IMR-90 (cell line): ENCODE measurements around the gene FOXK1. TPM values are rescaled to one million over a fixed set of nuclear protein-coding genes. Genes with fewer than 3 reads are reported as not detected.

ENCODE experiments used
- ATAC-seq: fragments of 200-7000 bp; cut with Tn5 transposase; 2 replicates; pipeline ENCODE4 v1.9.1; 2020; ENCODE audit warnings: low read depth, mild to moderate bottlenecking, moderate library complexity
- BruUV-seq: library from RNA; stranded (reverse); fragments of 400-500 nt; replicated peaks from 2 replicates; lab custom pipeline; 2021; lab: Mats Ljungman, UMichigan
- CTCF ChIA-PET: fragments of 300-600 bp; formaldehyde crosslinking; extraction: SDS; loops from one replicate; lab custom pipeline; 2021; ENCODE audit warnings: antibody characterized with exemption; lab: Yijun Ruan, JAX
- POLR2A ChIA-PET: fragments of 300-600 bp; sonication (Branson Sonifier 250); formaldehyde crosslinking; loops from one replicate; lab custom pipeline; 2022; ENCODE audit warnings: antibody characterized with exemption; ENCODE audit not compliant: unreplicated experiment; lab: Charles Lee
- DNase-seq: peaks from one replicate; pipeline ENCODE4 v3.0.0; 2013
- H2AFZ ChIP-seq: replicated peaks from 2 replicates; pipeline ENCODE3; 2013; ENCODE audit warnings: low read length, mild to moderate bottlenecking; ENCODE audit not compliant: poor library complexity
- H2AK5ac ChIP-seq: 2 replicates; pipeline ENCODE4 v1.6.1; 2013; ENCODE audit warnings: low read depth, low read length, inconsistent platforms
- H2AK9ac ChIP-seq: replicated peaks from 2 replicates; pipeline ENCODE3; 2013; ENCODE audit warnings: mild to moderate bottlenecking, low read depth, low read length, moderate library complexity; ENCODE audit not compliant: poor library complexity
- H2BK120ac ChIP-seq: 2 replicates; pipeline ENCODE4 v1.6.1; 2013; ENCODE audit warnings: low read depth, low read length, inconsistent platforms
- H2BK15ac ChIP-seq: 3 replicates; pipeline ENCODE4 v1.6.1; 2013; ENCODE audit warnings: low read depth, low read length, inconsistent platforms
- H2BK20ac ChIP-seq: 2 replicates; pipeline ENCODE4 v1.6.1; 2013; ENCODE audit warnings: low read depth, mild to moderate bottlenecking, inconsistent platforms, low read length, moderate library complexity
- H2BK5ac ChIP-seq: 2 replicates; pipeline ENCODE4 v1.6.1; 2013; ENCODE audit warnings: mild to moderate bottlenecking, low read depth, low read length, inconsistent platforms; ENCODE audit not compliant: poor library complexity, severe bottlenecking
- H3K14ac ChIP-seq: replicated peaks from 2 replicates; pipeline ENCODE4 v1.6.1; 2013; ENCODE audit warnings: low read depth, low read length, inconsistent platforms
- H3K18ac ChIP-seq: 2 replicates; pipeline ENCODE4 v1.6.1; 2013; ENCODE audit warnings: low read depth, low read length, control low read depth
- H3K23ac ChIP-seq: 2 replicates; pipeline ENCODE4 v1.6.1; 2013; ENCODE audit warnings: low read depth, low read length, inconsistent platforms
- H3K27ac ChIP-seq: 2 replicates; pipeline ENCODE4 v1.5.1; 2013; ENCODE audit warnings: mild to moderate bottlenecking, control low read depth, low read length; ENCODE audit not compliant: insufficient read depth
- H3K27me3 ChIP-seq: 2 replicates; pipeline ENCODE4 v1.6.1; 2013; ENCODE audit warnings: low read length; ENCODE audit not compliant: control insufficient read depth, insufficient read depth
- H3K36me3 ChIP-seq: 2 replicates; pipeline ENCODE4 v1.6.1; 2013; ENCODE audit warnings: low read length, mixed read lengths; ENCODE audit not compliant: control insufficient read depth, insufficient read depth
- H3K4ac ChIP-seq: 2 replicates; pipeline ENCODE4 v1.6.1; 2013; ENCODE audit warnings: low read depth, low read length, inconsistent platforms
- H3K4me1 ChIP-seq: 2 replicates; pipeline ENCODE4 v1.6.1; 2013; ENCODE audit warnings: low read length, mixed read lengths; ENCODE audit not compliant: control insufficient read depth, insufficient read depth
- H3K4me2 ChIP-seq: 2 replicates; pipeline ENCODE4 v1.6.1; 2013; ENCODE audit warnings: low read depth, mild to moderate bottlenecking, control low read depth, low read length, moderate library complexity
- H3K4me3 ChIP-seq: 2 replicates; pipeline ENCODE4 v1.5.1; 2013; ENCODE audit warnings: low read depth, mild to moderate bottlenecking, control low read depth, low read length, moderate library complexity; ENCODE audit not compliant: insufficient read depth
- H3K56ac ChIP-seq: 2 replicates; pipeline ENCODE4 v1.6.1; 2013; ENCODE audit warnings: low read length, inconsistent platforms; ENCODE audit not compliant: insufficient read depth; ENCODE audit errors: extremely low read depth
- H3K79me1 ChIP-seq, 2 experiments: 2 replicates each; pipeline ENCODE4 v1.6.1; 2013; ENCODE audit warnings: low read length in 2 of 2, inconsistent platforms in 1 of 2, low read depth in 1 of 2
- H3K9ac ChIP-seq: 2 replicates; pipeline ENCODE4 v1.6.1; 2013; ENCODE audit warnings: low read depth, low read length, control low read depth
- H3K9me1 ChIP-seq: 2 replicates; pipeline ENCODE4 v1.6.1; 2013; ENCODE audit warnings: low read length, inconsistent platforms; ENCODE audit not compliant: insufficient read depth
- H3K9me3 ChIP-seq: 2 replicates; pipeline ENCODE4 v1.6.1; 2013; ENCODE audit warnings: low read length; ENCODE audit not compliant: control insufficient read depth, insufficient read depth
- H4K20me1 ChIP-seq: 2 replicates; pipeline ENCODE4 v1.6.1; 2013; ENCODE audit warnings: low read length, inconsistent platforms; ENCODE audit not compliant: insufficient read depth
- H4K5ac ChIP-seq: 2 replicates; pipeline ENCODE4 v1.6.1; 2013; ENCODE audit warnings: mild to moderate bottlenecking, low read depth, low read length, control low read depth
- H4K8ac ChIP-seq, 2 experiments: 2 replicates each; pipeline ENCODE4 v1.6.1; 2013; ENCODE audit warnings: low read depth in 2 of 2, low read length in 2 of 2, control low read depth in 1 of 2, inconsistent platforms in 1 of 2
- H4K91ac ChIP-seq: 2 replicates; pipeline ENCODE4 v1.6.1; 2013; ENCODE audit warnings: low read depth, low read length, inconsistent platforms; ENCODE audit not compliant: insufficient read depth
- BHLHE40 ChIP-seq: fragments of 150-350 bp; IDR thresholded peaks from 2 replicates; pipeline ENCODE4 v1.6.1; 2016; ENCODE audit warnings: mild to moderate bottlenecking, low read depth, low read length
- CEBPB ChIP-seq: IDR thresholded peaks from 2 replicates; pipeline ENCODE4 v1.6.1; 2012; ENCODE audit warnings: low read depth, low read length, improper control_type of control experiment
- CHD1 ChIP-seq: IDR thresholded peaks from 2 replicates; pipeline ENCODE4 v1.6.1; 2012; ENCODE audit warnings: low read depth, low read length, improper control_type of control experiment
- FOS ChIP-seq: fragments of 150-350 bp; IDR thresholded peaks from 2 replicates; pipeline ENCODE4 v1.6.1; 2016; ENCODE audit warnings: low read depth, low read length
- MAFK ChIP-seq: IDR thresholded peaks from 2 replicates; pipeline ENCODE4 v1.6.1; 2012; ENCODE audit warnings: low read depth, low read length, improper control_type of control experiment
- MAZ ChIP-seq: IDR thresholded peaks from 2 replicates; pipeline ENCODE4 v1.6.1; 2012; ENCODE audit warnings: low read depth, mild to moderate bottlenecking, low read length, improper control_type of control experiment, moderate library complexity, borderline replicate concordance
- MXI1 ChIP-seq: IDR thresholded peaks from 2 replicates; pipeline ENCODE4 v1.6.1; 2012; ENCODE audit warnings: low read depth, mild to moderate bottlenecking, low read length, moderate library complexity, borderline replicate concordance
- NFE2L2 ChIP-seq: fragments of 150-350 bp; IDR thresholded peaks from 2 replicates; pipeline ENCODE4 v1.6.1; 2016; ENCODE audit warnings: low read depth, mild to moderate bottlenecking, low read length
- POLR2A ChIP-seq: IDR thresholded peaks from 2 replicates; pipeline ENCODE4 v1.6.1; 2012; ENCODE audit warnings: mild to moderate bottlenecking, low read depth, low read length
- RAD21 ChIP-seq: IDR thresholded peaks from 2 replicates; pipeline ENCODE4 v1.6.1; 2012; ENCODE audit warnings: low read length, improper control_type of control experiment
- RCOR1 ChIP-seq: IDR thresholded peaks from 2 replicates; pipeline ENCODE4 v1.6.1; 2012; ENCODE audit warnings: mild to moderate bottlenecking, low read length, improper control_type of control experiment; ENCODE audit not compliant: insufficient replicate concordance
- RFX5 ChIP-seq: IDR thresholded peaks from 2 replicates; pipeline ENCODE4 v1.8.0; 2012; ENCODE audit warnings: low read depth, mild to moderate bottlenecking, low read length, moderate library complexity
- SMC3 ChIP-seq: fragments of 150-350 bp; IDR thresholded peaks from 2 replicates; pipeline ENCODE4 v1.6.1; 2016; ENCODE audit warnings: low read depth, mild to moderate bottlenecking, antibody characterized with exemption, low read length, moderate library complexity
- USF2 ChIP-seq: fragments of 150-350 bp; IDR thresholded peaks from 2 replicates; pipeline ENCODE4 v1.6.1; 2017; ENCODE audit warnings: mild to moderate bottlenecking, antibody characterized with exemption, low read length, low read depth
- WGBS, 2 experiments: methylation state at CpG; one replicate each; pipeline versions ENCODE4 v1.1.5 to v1.1.7; 2013; ENCODE audit warnings: missing lambda C conversion rate in 2 of 2; ENCODE audit not compliant: insufficient read length in 1 of 2; ENCODE audit errors: extremely low coverage in 2 of 2; 5-methylcytosine and 5-hydroxymethylcytosine counted together
- dilution Hi-C: fragments of 300-500 bp; cut with HindIII; formaldehyde crosslinking; loops from one replicate; pipeline ENCODE4 v1.14.3; 2018; ENCODE audit warnings: low sequenced_read_pairs; ENCODE audit not compliant: unreplicated experiment
- in situ Hi-C: fragments of 300-500 bp; cut with MboI; formaldehyde crosslinking; loops from 3 replicates; pipeline ENCODE4 v1.14.3; 2019; ENCODE audit warnings: low sequenced_read_pairs, inconsistent platforms, mixed read lengths
- intact Hi-C: fragments of 100-400 bp; cut with micrococcal nuclease; formaldehyde crosslinking; loops from 2 replicates; pipeline ENCODE4 v1.10.0; 2022
- polyA plus RNA-seq, 3 experiments: library from polyadenylated mRNA; depleted of rRNA; stranded (reverse); fragments of >200 nt; gene quantifications; 2 replicates each; pipeline ENCODE4 v1.2.3, GENCODE V29; 2012; ENCODE audit warnings: low replicate concordance in 1 of 3
- total RNA-seq: library from RNA; depleted of rRNA; stranded (reverse); fragments of >200 nt; gene quantifications from 2 replicates; pipeline ENCODE4 v1.2.3, GENCODE V29; 2012
- TF ChIP-seq, protein P1 (sequence below): conservative IDR thresholded peaks from 2 replicates; pipeline ENCODE4 v1.5.1; 2012; ENCODE audit warnings: mild to moderate bottlenecking, low read depth, low read length, improper control_type of control experiment
- TF ChIP-seq, protein P2 (sequence below): fragments of 150-350 bp; IDR thresholded peaks from 2 replicates; pipeline ENCODE4 v1.6.1; 2016; ENCODE audit warnings: low read depth, mild to moderate bottlenecking, low read length, moderate library complexity, borderline replicate concordance

Gene FOXK1
- total and polyA plus RNA-seq, 2 of the 4 experiments (the other 2 are of a cell fraction): 4.3 to 8.8 TPM

DNA sequence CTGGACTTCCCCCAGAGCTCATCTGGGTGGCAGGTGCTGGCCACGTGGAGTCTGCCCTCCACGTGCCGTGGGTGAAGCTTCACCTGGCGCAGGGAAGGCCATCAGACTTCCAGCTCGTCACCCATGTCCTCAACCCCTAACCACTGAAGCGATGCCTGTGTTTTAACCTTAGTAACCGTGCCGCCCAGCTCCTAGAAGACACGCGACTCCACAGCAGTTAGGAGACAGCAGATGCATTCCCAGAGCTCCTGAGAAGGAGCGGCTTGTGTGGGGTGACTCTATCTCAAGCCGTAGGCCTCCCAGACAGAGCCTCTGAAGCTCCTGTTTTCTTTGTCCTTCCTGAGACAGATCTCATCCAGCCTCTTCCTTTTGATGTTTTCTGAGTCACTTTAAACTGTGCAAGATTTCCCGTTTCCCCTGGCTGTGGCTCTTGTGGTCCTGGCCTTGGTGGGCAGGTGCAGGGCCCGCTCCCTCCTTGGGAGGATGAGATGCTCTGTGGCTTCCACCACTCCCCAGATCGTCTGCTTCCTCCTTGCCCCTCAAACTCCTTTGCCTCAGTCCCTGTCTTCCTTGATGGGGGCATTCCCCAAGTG is 51.9 kb downstream of the FOXK1 start:
- intact Hi-C loops: no loop called here
- Histone ChIP-seq H3K4ac (no peak overlapping the region; the same call in 1 of the 2 replicates), H3K27me3 (no peaks in the 10 kb centered on the region), H4K5ac (no peak overlapping the region), H3K9me1 (peaks cover 28% of the 10 kb centered on the region), H3K18ac (no peak overlapping the region), H3K56ac (no peak overlapping the region), H2AK5ac (no peak overlapping the region), H2BK5ac (no peak overlapping the region), H4K20me1 (peaks cover 26% of the 10 kb centered on the region), H2AK9ac (no peak overlapping the region), H2AFZ (no peak overlapping the region), H3K9me3 (no peaks in the 10 kb centered on the region), H3K4me1 (peaks cover 5% of the 10 kb centered on the region), H2BK20ac (no peak overlapping the region), H3K4me2 (no peak overlapping the region), H3K23ac (no peak overlapping the region), H3K36me3 (peaks cover 25% of the 10 kb centered on the region), H3K14ac (no peak overlapping the region), H4K8ac (no peak overlapping the region), H3K79me1 (peaks cover 32 to 88% of the 10 kb centered on the region in 2 experiments), H3K9ac (no peak overlapping the region), H3K4me3 (no peak overlapping the region), H2BK120ac (no peak overlapping the region), H4K91ac (no peak overlapping the region), H3K27ac (no peak overlapping the region), H2BK15ac (no peak overlapping the region)
- no TSS peak for BruUV-seq
- ChIA-PET POLR2A (interaction anchor here (0.6 kb wide), 1 partner anchor 21 kb away, joined by 3 read pairs; no protein-coding TSS in a partner anchor), CTCF (interaction anchor here (0.8 kb wide), 1 partner anchor 9 kb away, joined by 3 read pairs; no protein-coding TSS in a partner anchor)
- no peak for ATAC-seq
- WGBS, 2 experiments: 100% methylated on average over 8 of the region's 15 CpGs; no CpG with 5 or more reads in 1 of the 2 experiments
- no peak for DNase-seq
- in situ Hi-C loops: no loop called here
- no peak for TF ChIP-seq MXI1
- no peak for TF ChIP-seq SMC3
- no peak for TF ChIP-seq FOS
- no peak for TF ChIP-seq BHLHE40
- no peak for TF ChIP-seq POLR2A
- no peak for TF ChIP-seq CHD1
- TF ChIP-seq, protein P1, sequence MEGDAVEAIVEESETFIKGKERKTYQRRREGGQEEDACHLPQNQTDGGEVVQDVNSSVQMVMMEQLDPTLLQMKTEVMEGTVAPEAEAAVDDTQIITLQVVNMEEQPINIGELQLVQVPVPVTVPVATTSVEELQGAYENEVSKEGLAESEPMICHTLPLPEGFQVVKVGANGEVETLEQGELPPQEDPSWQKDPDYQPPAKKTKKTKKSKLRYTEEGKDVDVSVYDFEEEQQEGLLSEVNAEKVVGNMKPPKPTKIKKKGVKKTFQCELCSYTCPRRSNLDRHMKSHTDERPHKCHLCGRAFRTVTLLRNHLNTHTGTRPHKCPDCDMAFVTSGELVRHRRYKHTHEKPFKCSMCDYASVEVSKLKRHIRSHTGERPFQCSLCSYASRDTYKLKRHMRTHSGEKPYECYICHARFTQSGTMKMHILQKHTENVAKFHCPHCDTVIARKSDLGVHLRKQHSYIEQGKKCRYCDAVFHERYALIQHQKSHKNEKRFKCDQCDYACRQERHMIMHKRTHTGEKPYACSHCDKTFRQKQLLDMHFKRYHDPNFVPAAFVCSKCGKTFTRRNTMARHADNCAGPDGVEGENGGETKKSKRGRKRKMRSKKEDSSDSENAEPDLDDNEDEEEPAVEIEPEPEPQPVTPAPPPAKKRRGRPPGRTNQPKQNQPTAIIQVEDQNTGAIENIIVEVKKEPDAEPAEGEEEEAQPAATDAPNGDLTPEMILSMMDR: no peak
- TF ChIP-seq RFX5: no peak
- TF ChIP-seq USF2: no peak
- TF ChIP-seq CEBPB: no peak
- no peak for TF ChIP-seq NFE2L2
- TF ChIP-seq, protein P2, sequence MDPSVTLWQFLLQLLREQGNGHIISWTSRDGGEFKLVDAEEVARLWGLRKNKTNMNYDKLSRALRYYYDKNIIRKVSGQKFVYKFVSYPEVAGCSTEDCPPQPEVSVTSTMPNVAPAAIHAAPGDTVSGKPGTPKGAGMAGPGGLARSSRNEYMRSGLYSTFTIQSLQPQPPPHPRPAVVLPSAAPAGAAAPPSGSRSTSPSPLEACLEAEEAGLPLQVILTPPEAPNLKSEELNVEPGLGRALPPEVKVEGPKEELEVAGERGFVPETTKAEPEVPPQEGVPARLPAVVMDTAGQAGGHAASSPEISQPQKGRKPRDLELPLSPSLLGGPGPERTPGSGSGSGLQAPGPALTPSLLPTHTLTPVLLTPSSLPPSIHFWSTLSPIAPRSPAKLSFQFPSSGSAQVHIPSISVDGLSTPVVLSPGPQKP: no peak
- no peak for TF ChIP-seq RAD21
- no peak for TF ChIP-seq RCOR1
- no peak for TF ChIP-seq MAFK
- no peak for TF ChIP-seq MAZ
- dilution Hi-C loops: no loop called here
